ENCODE data around the gene CADPS2. TPM values are rescaled to one million over a fixed set of nuclear protein-coding genes. Genes with fewer than 3 reads are reported as not detected.

CADPS2 gene
- total RNA-seq, 4 donors from 2014 or later: 2.2 to 9.2 (median 5.7) TPM

DNA sequence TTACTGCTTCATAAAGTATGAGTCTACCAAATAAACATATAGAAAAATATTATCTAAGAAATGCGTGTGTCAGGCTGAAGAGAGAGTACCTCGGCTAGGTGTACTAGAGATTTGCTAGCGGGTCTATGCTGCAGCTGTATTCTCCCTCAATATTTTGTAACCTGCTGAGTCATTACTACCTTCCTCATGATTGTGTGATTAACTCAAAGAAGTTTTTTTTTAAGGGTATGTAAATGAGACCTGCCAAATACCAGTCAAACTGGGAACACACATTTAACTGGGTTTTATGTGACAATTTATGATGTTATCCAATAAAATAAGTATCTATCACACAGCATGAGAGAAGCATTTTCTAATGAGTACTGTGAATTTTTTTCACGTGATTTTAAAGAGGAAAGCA is 367.8 kb downstream of the CADPS2 start:
- Histone ChIP-seq H3K27me3 (no peaks in the 10 kb centered on the region), H3K27ac (no peak overlapping the region), H3K4me1 (no peaks in the 10 kb centered on the region), H3K36me3 (no peaks in the 10 kb centered on the region), H3K4me3 (no peak overlapping the region), H3K9me3 (no peaks in the 10 kb centered on the region)
- WGBS, 2 donors: 77 to 78% methylated on average over 4 of the region's 4 CpGs
- no peak for DNase-seq
- TF ChIP-seq POLR2A (IDR thresholded peaks at IDR 0.05) (no peak), CTCF (IDR thresholded peaks at IDR 0.05) (no peak)
- intact Hi-C loops (cut with DNase I): no loop called here

DNA sequence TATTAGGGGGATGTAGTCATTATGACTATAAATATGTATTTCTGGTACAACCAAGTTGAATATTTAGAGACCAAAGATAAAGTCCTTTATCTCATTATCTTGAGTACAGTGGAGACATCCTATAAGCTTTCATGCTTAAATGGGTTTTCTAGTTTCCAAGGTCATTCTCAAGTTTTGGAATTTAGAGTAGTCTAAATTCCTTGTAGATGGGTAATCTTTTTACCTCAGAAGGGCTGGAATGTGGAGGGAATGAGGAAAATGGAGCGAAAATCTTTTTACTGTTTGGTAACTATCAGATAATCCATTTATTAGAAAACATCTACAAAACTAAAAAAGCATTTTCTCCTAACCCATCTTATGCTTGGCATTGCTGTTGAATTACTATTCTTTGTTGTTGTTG is 368.7 kb downstream of the CADPS2 start:
- DNase-seq: no peak
- no peaks in the 10 kb centered on the region for H3K27me3 ChIP-seq
- no peak overlapping the region for H3K4me3 ChIP-seq
- 35 to 63% methylated on average over 1 of the region's 1 CpG for WGBS, 2 donors
- H3K27ac ChIP-seq: no peak overlapping the region
- no peaks in the 10 kb centered on the region for H3K36me3 ChIP-seq
- intact Hi-C loops (cut with DNase I): no loop called here
- no peak for TF ChIP-seq POLR2A (IDR thresholded peaks at IDR 0.05)
- TF ChIP-seq CTCF (IDR thresholded peaks at IDR 0.05): no peak
- no peaks in the 10 kb centered on the region for H3K9me3 ChIP-seq
- no peaks in the 10 kb centered on the region for H3K4me1 ChIP-seq

DNA sequence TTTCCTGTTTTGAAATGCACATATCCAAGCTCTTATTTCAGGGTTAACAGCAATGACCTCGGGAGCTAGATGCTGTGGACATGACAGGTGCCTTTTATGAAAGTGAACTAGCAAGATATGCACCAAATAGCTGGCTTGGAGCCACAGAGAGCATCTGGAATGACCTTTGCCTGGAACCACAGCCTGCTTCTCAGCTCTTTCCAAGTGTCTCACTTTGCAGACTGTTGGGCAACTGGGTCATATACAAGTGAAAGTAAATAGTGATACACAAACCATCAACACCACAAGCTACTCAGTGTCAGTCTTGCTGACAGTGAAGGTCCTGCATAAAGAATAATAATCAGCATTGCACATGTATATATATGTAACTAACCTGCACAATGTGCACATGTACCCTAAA is 370.9 kb downstream of the CADPS2 start:
- Histone ChIP-seq H3K36me3 (no peaks in the 10 kb centered on the region), H3K27ac (no peak overlapping the region), H3K4me1 (no peaks in the 10 kb centered on the region), H3K9me3 (no peaks in the 10 kb centered on the region), H3K27me3 (no peaks in the 10 kb centered on the region), H3K4me3 (no peak overlapping the region)
- WGBS, 2 donors: 58 to 73% methylated on average over 1 of the region's 1 CpG
- intact Hi-C loops (cut with DNase I): no loop called here
- no peak for DNase-seq
- TF ChIP-seq POLR2A (IDR thresholded peaks at IDR 0.05) (no peak), CTCF (IDR thresholded peaks at IDR 0.05) (no peak)

DNA sequence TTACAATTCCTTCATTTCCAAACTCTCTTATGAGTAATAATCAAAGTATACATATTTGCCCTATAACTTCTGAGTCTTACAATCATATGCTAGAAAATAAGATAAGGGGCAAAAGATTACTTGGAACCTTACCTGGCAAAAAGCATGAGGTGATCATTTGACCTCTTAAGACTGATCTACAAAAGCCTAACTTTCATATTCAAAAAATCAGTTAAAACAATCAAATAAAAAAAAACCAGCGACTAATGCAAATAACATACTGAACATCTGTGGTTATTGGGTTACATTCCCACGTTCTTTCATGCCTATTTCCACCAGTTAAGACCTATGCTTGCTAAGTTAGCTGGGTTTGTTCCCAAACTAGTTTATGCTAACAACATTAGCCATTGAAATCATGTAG is 375.0 kb downstream of the CADPS2 start:
- 75 to 76% methylated on average over 2 of the region's 2 CpGs for WGBS, 2 donors
- no peak for TF ChIP-seq CTCF (IDR thresholded peaks at IDR 0.05)
- TF ChIP-seq POLR2A (IDR thresholded peaks at IDR 0.05): no peak
- H3K4me1 ChIP-seq: no peaks in the 10 kb centered on the region
- no peaks in the 10 kb centered on the region for H3K36me3 ChIP-seq
- intact Hi-C loops (cut with DNase I): no loop called here
- no peak for DNase-seq
- H3K27ac ChIP-seq: no peak overlapping the region
- H3K9me3 ChIP-seq: no peaks in the 10 kb centered on the region
- no peaks in the 10 kb centered on the region for H3K27me3 ChIP-seq
- no peak overlapping the region for H3K4me3 ChIP-seq

- Histone ChIP-seq H3K4me1 (no peaks in the 10 kb centered on the region), H3K4me3 (no peak overlapping the region), H3K36me3 (no peaks in the 10 kb centered on the region), H3K27ac (no peak overlapping the region), H3K27me3 (no peaks in the 10 kb centered on the region), H3K9me3 (no peaks in the 10 kb centered on the region)
- TF ChIP-seq POLR2A (IDR thresholded peaks at IDR 0.05) (no peak), CTCF (IDR thresholded peaks at IDR 0.05) (no peak)
- intact Hi-C loops (cut with DNase I): no loop called here
- WGBS, 2 donors: 58 to 67% methylated on average over 2 of the region's 2 CpGs
- no peak for DNase-seq
Observed at GRCh38 chr7:122507591-122507990, 378.7 kb downstream of the CADPS2 start.
